DND-41 (cell line): ENCODE measurements around the gene EPHA10.

ENCODE experiments used
- EZH2 ChIP-seq: IDR thresholded peaks from 3 replicates; pipeline ENCODE4 v1.6.1; 2012; ENCODE audit warnings: borderline replicate concordance, low read depth, mild to moderate bottlenecking, moderate library complexity, low read length, inconsistent platforms; ENCODE audit not compliant: severe bottlenecking
- TF ChIP-seq, protein P1 (sequence below): IDR thresholded peaks from 2 replicates; pipeline ENCODE4 v1.5.1; 2012; ENCODE audit warnings: borderline replicate concordance, low read length, moderate library complexity, mild to moderate bottlenecking; ENCODE audit not compliant: poor library complexity, severe bottlenecking; ENCODE audit errors: extremely low read depth

DNA sequence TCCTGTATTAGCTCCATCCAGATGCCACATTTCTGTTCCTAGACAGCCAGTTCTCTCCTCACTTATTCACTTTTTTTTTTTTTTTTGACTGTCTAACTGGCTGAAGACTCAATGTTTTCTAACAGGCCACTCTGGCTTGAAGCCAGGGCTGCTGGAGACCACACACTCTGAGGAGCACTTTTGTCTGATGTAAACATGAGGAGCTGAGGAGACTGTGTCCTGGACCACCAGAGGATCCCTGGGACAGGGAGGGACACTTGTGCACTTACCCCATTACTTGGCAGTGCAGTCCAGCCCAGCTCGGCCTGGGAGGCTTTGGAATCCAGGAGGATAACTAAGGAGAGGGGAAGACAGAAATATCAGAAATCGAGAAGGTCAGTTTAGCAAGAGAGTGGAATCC is 2.4 kb downstream of the EPHA10 start:
- TF ChIP-seq, protein P1, sequence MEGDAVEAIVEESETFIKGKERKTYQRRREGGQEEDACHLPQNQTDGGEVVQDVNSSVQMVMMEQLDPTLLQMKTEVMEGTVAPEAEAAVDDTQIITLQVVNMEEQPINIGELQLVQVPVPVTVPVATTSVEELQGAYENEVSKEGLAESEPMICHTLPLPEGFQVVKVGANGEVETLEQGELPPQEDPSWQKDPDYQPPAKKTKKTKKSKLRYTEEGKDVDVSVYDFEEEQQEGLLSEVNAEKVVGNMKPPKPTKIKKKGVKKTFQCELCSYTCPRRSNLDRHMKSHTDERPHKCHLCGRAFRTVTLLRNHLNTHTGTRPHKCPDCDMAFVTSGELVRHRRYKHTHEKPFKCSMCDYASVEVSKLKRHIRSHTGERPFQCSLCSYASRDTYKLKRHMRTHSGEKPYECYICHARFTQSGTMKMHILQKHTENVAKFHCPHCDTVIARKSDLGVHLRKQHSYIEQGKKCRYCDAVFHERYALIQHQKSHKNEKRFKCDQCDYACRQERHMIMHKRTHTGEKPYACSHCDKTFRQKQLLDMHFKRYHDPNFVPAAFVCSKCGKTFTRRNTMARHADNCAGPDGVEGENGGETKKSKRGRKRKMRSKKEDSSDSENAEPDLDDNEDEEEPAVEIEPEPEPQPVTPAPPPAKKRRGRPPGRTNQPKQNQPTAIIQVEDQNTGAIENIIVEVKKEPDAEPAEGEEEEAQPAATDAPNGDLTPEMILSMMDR, result no peak
- no peak for TF ChIP-seq EZH2
